CD14-positive monocyte (primary cell): Measurements from ENCODE around the gene RDX. TPM values are rescaled to one million over a fixed set of nuclear protein-coding genes. Genes with fewer than 3 reads are reported as not detected.

ENCODE experiments used
- DNase-seq, 3 donors: peaks; one replicate each; pipeline ENCODE4 v3.0.0-alpha.2; 2011 to 2022
- H2AFZ ChIP-seq: 2 replicates; pipeline ENCODE4 v1.6.0; 2012; ENCODE audit warnings: mild to moderate bottlenecking, low read depth, low read length, inconsistent platforms; ENCODE audit not compliant: insufficient read depth, poor library complexity, severe bottlenecking
- H3K27ac ChIP-seq, 2 donors: 1 replicate in 1 of 2; 2 replicates in 1 of 2; pipeline ENCODE4 v1.5.1; 2012 to 2013; ENCODE audit warnings: low read length in 2 of 2, control low read depth in 1 of 2, inconsistent platforms in 1 of 2, low read depth in 1 of 2, mild to moderate bottlenecking in 1 of 2
- H3K27me3 ChIP-seq, 2 donors: one replicate each; pipeline versions ENCODE4 v1.6.0 to v1.6.1; 2011 to 2013; ENCODE audit warnings: low read length in 2 of 2; ENCODE audit not compliant: control insufficient read depth in 2 of 2, insufficient read depth in 2 of 2
- H3K36me3 ChIP-seq, 2 donors: replicated peaks in 1 of 2; 1 replicate in 1 of 2; 2 replicates in 1 of 2; pipeline versions ENCODE4 v1.5.1 to v1.6.1; 2012 to 2013; ENCODE audit warnings: low read length in 2 of 2, control low read depth in 1 of 2, inconsistent platforms in 1 of 2, mild to moderate bottlenecking in 1 of 2; ENCODE audit not compliant: insufficient read depth in 2 of 2, control insufficient read depth in 1 of 2
- H3K4me1 ChIP-seq, 2 donors: 1 replicate in 1 of 2; 2 replicates in 1 of 2; pipeline versions ENCODE4 v1.5.1 to v1.6.1; 2012 to 2013; ENCODE audit warnings: low read length in 2 of 2, control low read depth in 1 of 2, inconsistent platforms in 1 of 2, mild to moderate bottlenecking in 1 of 2, moderate library complexity in 1 of 2; ENCODE audit not compliant: insufficient read depth in 2 of 2, control insufficient read depth in 1 of 2
- H3K4me2 ChIP-seq: replicated peaks from 2 replicates; pipeline ENCODE3; 2012; ENCODE audit warnings: low read length, moderate library complexity, mild to moderate bottlenecking; ENCODE audit not compliant: poor library complexity, severe bottlenecking; ENCODE audit errors: extremely low read depth
- H3K4me3 ChIP-seq, 3 experiments: fragments of 200-600 bp in 1 of 3; sonication (generic) in 1 of 3; replicated peaks in 1 of 3; 1 replicate in 2 of 3; 2 replicates in 1 of 3; pipeline ENCODE4 v1.5.1; 2011 to 2013; ENCODE audit warnings: low read length in 3 of 3, mild to moderate bottlenecking in 3 of 3, control low read depth in 2 of 3, low read depth in 2 of 3, inconsistent platforms in 1 of 3, moderate library complexity in 1 of 3
- H3K79me2 ChIP-seq: 2 replicates; pipeline ENCODE4 v1.6.0; 2012; ENCODE audit warnings: mild to moderate bottlenecking, control low read depth, inconsistent platforms, low read length, moderate library complexity; ENCODE audit not compliant: insufficient read depth
- H3K9ac ChIP-seq: 2 replicates; pipeline ENCODE4 v1.6.0; 2017; ENCODE audit warnings: low read length, mild to moderate bottlenecking; ENCODE audit not compliant: insufficient read depth, poor library complexity, severe bottlenecking
- H3K9me3 ChIP-seq, 2 donors: replicated peaks in 1 of 2; 1 replicate in 1 of 2; 2 replicates in 1 of 2; pipeline versions ENCODE4 v1.5.1 to v1.6.1; 2012 to 2013; ENCODE audit warnings: low read length in 2 of 2, control low read depth in 1 of 2; ENCODE audit not compliant: control insufficient read depth in 1 of 2, insufficient read depth in 1 of 2
- H4K20me1 ChIP-seq: 2 replicates; pipeline ENCODE4 v1.6.0; 2012; ENCODE audit warnings: mild to moderate bottlenecking, low read length, control low read depth, moderate library complexity; ENCODE audit not compliant: insufficient read depth
- H3K27ac Mint-ChIP-seq, 7 donors: one replicate each; pipeline ENCODE4 v1.8.0; 2020; ENCODE audit warnings: mild to moderate bottlenecking in 7 of 7, mixed read lengths in 7 of 7, moderate library complexity in 6 of 7, inconsistent platforms in 2 of 7
- H3K27me3 Mint-ChIP-seq, 3 donors: one replicate each; pipeline ENCODE4 v1.8.0; 2021 to 2022; ENCODE audit warnings: low read depth in 3 of 3, mild to moderate bottlenecking in 3 of 3, mixed read lengths in 3 of 3, moderate library complexity in 3 of 3, inconsistent platforms in 1 of 3
- H3K36me3 Mint-ChIP-seq, 2 donors: one replicate each; pipeline ENCODE4 v1.8.0; 2020; ENCODE audit warnings: mixed read lengths in 2 of 2, inconsistent platforms in 1 of 2, mild to moderate bottlenecking in 1 of 2
- H3K4me1 Mint-ChIP-seq: one replicate; pipeline ENCODE4 v1.8.0; 2020; ENCODE audit warnings: mild to moderate bottlenecking, mixed read lengths
- H3K4me3 Mint-ChIP-seq, 2 donors: one replicate each; pipeline ENCODE4 v1.8.0; 2020; ENCODE audit warnings: mild to moderate bottlenecking in 2 of 2, mixed read lengths in 2 of 2, moderate library complexity in 1 of 2
- H3K9me3 Mint-ChIP-seq, 7 donors: one replicate each; pipeline ENCODE4 v1.8.0; 2020 to 2022; ENCODE audit warnings: mixed read lengths in 7 of 7, mild to moderate bottlenecking in 6 of 7, moderate library complexity in 6 of 7, inconsistent platforms in 2 of 7
- CTCF ChIP-seq: fragments of 200-600 bp; IDR thresholded peaks from one replicate; pipeline ENCODE4 v1.8.0; 2022; ENCODE audit warnings: antibody characterized with exemption, mild to moderate bottlenecking
- WGBS: methylation state at CpG from one replicate; pipeline ENCODE4 v1.1.5; 2013; ENCODE audit warnings: missing lambda C conversion rate; ENCODE audit not compliant: insufficient coverage; 5-methylcytosine and 5-hydroxymethylcytosine counted together
- intact Hi-C, 2 donors: fragments of 100-400 bp; cut with micrococcal nuclease; formaldehyde crosslinking; loops; one replicate each; pipeline versions ENCODE4 v1.15.0 to v1.15.1; 2023
- polyA plus RNA-seq, 3 donors: library from polyadenylated mRNA; depleted of rRNA in 1 of 3; unstranded in 2 of 3; stranded (reverse) in 1 of 3; fragments of 300-500 nt in 2 of 3; fragments of >200 nt in 1 of 3; fragmentation: Illumina TruSeq in 2 of 3; gene quantifications; 1 replicate in 2 of 3; 2 replicates in 1 of 3; pipeline ENCODE4 v1.2.3, GENCODE V29; 2012 to 2021

The RDX gene
- polyA plus RNA-seq, 3 donors, result 11.9 to 22.0 (median 20.9) TPM

- no peak overlapping the region for H3K4me3 Mint-ChIP-seq
- H3K36me3 Mint-ChIP-seq, result peaks cover 43 to 66% of the 10 kb centered on the region in 2 donors
- H3K27me3 Mint-ChIP-seq, result no peaks in the 10 kb centered on the region
- no peak overlapping the region for H3K27ac Mint-ChIP-seq
- Histone ChIP-seq H3K79me2 (no peaks in the 10 kb centered on the region), H3K36me3 (peaks cover 32 to 72% of the 10 kb centered on the region in 2 donors), H3K4me1 (no peaks in the 10 kb centered on the region), H3K4me2 (no peak overlapping the region), H3K9ac (no peak overlapping the region), H3K27me3 (no peaks in the 10 kb centered on the region), H2AFZ (no peak overlapping the region), H3K9me3 (no peaks in the 10 kb centered on the region), H3K27ac (no peak overlapping the region), H4K20me1 (no peaks in the 10 kb centered on the region), H3K4me3 (no peak overlapping the region)
- DNase-seq, result no peak
- H3K9me3 Mint-ChIP-seq, result peaks cover 0 to 11% (median 4%) of the 10 kb centered on the region in 7 donors
- H3K4me1 Mint-ChIP-seq, result no peaks in the 10 kb centered on the region
- intact Hi-C loops, result no loop called here
- no peak for TF ChIP-seq CTCF
These were observed 53.7 kb downstream of the RDX start for GRCh38 chr11:110242746-110243145.

GRCh38 chr11:110242188-110242587 lies 54.2 kb downstream of the RDX start:
- H3K9me3 Mint-ChIP-seq, result peaks cover 0 to 11% (median 4%) of the 10 kb centered on the region in 7 donors
- WGBS, result 96% methylated on average over 3 of the region's 7 CpGs

More at GRCh38 chr11:110242188-110242587, 54.2 kb downstream of the RDX start:
- H2AFZ ChIP-seq, result no peak overlapping the region
- H3K4me3 ChIP-seq, result no peak overlapping the region
- DNase-seq, result no peak
- H3K27me3 Mint-ChIP-seq, result no peaks in the 10 kb centered on the region
- no peak overlapping the region for H3K4me2 ChIP-seq
- no peak overlapping the region for H3K27ac Mint-ChIP-seq
- H3K4me1 ChIP-seq, result no peaks in the 10 kb centered on the region
- H3K79me2 ChIP-seq, result no peaks in the 10 kb centered on the region
- H3K36me3 Mint-ChIP-seq, result peaks cover 44 to 67% of the 10 kb centered on the region in 2 donors
- H3K9ac ChIP-seq, result no peak overlapping the region
- no peaks in the 10 kb centered on the region for H4K20me1 ChIP-seq
- H3K36me3 ChIP-seq, result peaks cover 29 to 72% of the 10 kb centered on the region in 2 donors
- intact Hi-C loops, result no loop called here
- no peaks in the 10 kb centered on the region for H3K27me3 ChIP-seq
- H3K4me1 Mint-ChIP-seq, result no peaks in the 10 kb centered on the region
- no peak for TF ChIP-seq CTCF
- H3K9me3 ChIP-seq, result no peaks in the 10 kb centered on the region
- no peak overlapping the region for H3K27ac ChIP-seq
- no peak overlapping the region for H3K4me3 Mint-ChIP-seq
